MM.1S (cell line): ENCODE measurements around the gene FANCC.

Experiments used
- DNase-seq: peaks from one replicate; pipeline ENCODE4 v3.0.0-alpha.2; 2015
- H2AFZ ChIP-seq: fragments of 300-600 bp; sonication (generic); 2 replicates; pipeline ENCODE4 v1.6.0; 2016; ENCODE audit warnings: antibody characterized with exemption, low read length
- H3F3A ChIP-seq: fragments of 300-600 bp; sonication (generic); 2 replicates; pipeline ENCODE4 v1.6.1; 2016; ENCODE audit warnings: mild to moderate bottlenecking, antibody characterized with exemption, low read length, moderate library complexity, mixed read lengths; ENCODE audit not compliant: insufficient read depth
- H3K27ac ChIP-seq: fragments of 300-600 bp; sonication (generic); 2 replicates; pipeline ENCODE4 v1.5.1; 2016; ENCODE audit warnings: mild to moderate bottlenecking, low read length
- H3K27me3 ChIP-seq: fragments of 300-600 bp; sonication (generic); replicated peaks from 2 replicates; pipeline ENCODE4 v1.6.0; 2016; ENCODE audit warnings: low read length; ENCODE audit not compliant: insufficient read depth
- H3K36me3 ChIP-seq: fragments of 300-600 bp; sonication (generic); replicated peaks from 2 replicates; pipeline ENCODE4 v1.6.1; 2016; ENCODE audit warnings: mild to moderate bottlenecking, low read length, mixed read lengths; ENCODE audit not compliant: insufficient read depth
- H3K4me1 ChIP-seq: fragments of 300-600 bp; sonication (generic); 2 replicates; pipeline ENCODE4 v1.6.1; 2016; ENCODE audit warnings: low read length, mixed read lengths
- H3K4me2 ChIP-seq: fragments of 300-600 bp; sonication (generic); 2 replicates; pipeline ENCODE4 v1.6.0; 2016; ENCODE audit warnings: low read depth, low read length
- H3K4me3 ChIP-seq: fragments of 300-600 bp; sonication (generic); 2 replicates; pipeline ENCODE4 v1.5.1; 2016; ENCODE audit warnings: low read length, mixed read lengths
- H3K79me2 ChIP-seq: fragments of 300-600 bp; sonication (generic); 2 replicates; pipeline ENCODE4 v1.6.1; 2016; ENCODE audit warnings: mixed run types, low read length, mixed read lengths
- H3K9ac ChIP-seq: fragments of 300-600 bp; sonication (generic); 2 replicates; pipeline ENCODE4 v1.6.1; 2016; ENCODE audit warnings: low read length, mixed read lengths
- H3K9me2 ChIP-seq: fragments of 300-600 bp; sonication (generic); replicated peaks from 2 replicates; pipeline ENCODE4 v1.6.1; 2016; ENCODE audit warnings: mild to moderate bottlenecking, low read length, mixed read lengths; ENCODE audit not compliant: insufficient read depth
- H3K9me3 ChIP-seq: fragments of 300-600 bp; sonication (generic); replicated peaks from 2 replicates; pipeline ENCODE4 v1.6.1; 2016; ENCODE audit warnings: mild to moderate bottlenecking, low read length, mixed read lengths; ENCODE audit not compliant: insufficient read depth
- H4K20me1 ChIP-seq: fragments of 300-600 bp; sonication (generic); 2 replicates; pipeline ENCODE4 v1.6.1; 2016; ENCODE audit warnings: mild to moderate bottlenecking, low read length, moderate library complexity, mixed read lengths; ENCODE audit not compliant: insufficient read depth
- EZH2 ChIP-seq: fragments of 300-600 bp; sonication (generic); optimal IDR thresholded peaks from 2 replicates; pipeline ENCODE3; 2017; ENCODE audit warnings: low read depth, mild to moderate bottlenecking, antibody characterized with exemption, low read length, mixed read lengths
- EZH2phosphoT487 ChIP-seq: fragments of 300-600 bp; sonication (generic); IDR thresholded peaks from 2 replicates; pipeline ENCODE4 v1.6.1; 2018; ENCODE audit warnings: antibody characterized with exemption, low read length
- TF ChIP-seq, protein P1 (sequence below): fragments of 300-600 bp; sonication (generic); IDR thresholded peaks from 2 replicates; pipeline ENCODE4 v1.5.1; 2016; ENCODE audit warnings: antibody characterized with exemption, low read length, mixed read lengths

FANCC gene

DNA sequence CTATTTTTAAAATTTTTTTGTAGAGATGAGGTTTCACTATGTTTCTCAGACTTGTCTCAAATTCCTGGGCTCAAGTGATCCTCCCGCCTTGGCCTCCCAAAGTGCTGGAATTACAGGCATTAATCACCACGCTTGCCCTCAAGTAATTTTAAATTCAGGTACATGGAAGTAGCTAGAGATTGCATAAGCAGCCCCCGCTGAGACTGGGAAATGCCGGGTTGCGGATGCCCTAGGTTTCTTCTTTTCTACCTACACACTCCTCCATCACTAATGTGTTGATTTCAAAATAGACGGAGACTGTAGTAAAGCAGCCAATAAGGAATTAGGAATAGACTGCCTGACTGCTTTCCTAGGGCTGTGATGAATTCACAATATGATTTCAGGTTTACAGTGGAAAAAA is 202.4 kb downstream of the FANCC start:
- Histone ChIP-seq H3K36me3 (no peaks in the 10 kb centered on the region), H3K9me3 (no peaks in the 10 kb centered on the region), H4K20me1 (no peaks in the 10 kb centered on the region), H3K27ac (no peak overlapping the region), H3K79me2 (no peaks in the 10 kb centered on the region), H3K27me3 (no peaks in the 10 kb centered on the region), H3F3A (no peaks in the 10 kb centered on the region), H3K9me2 (no peaks in the 10 kb centered on the region), H3K4me2 (no peak overlapping the region), H3K9ac (no peak overlapping the region), H2AFZ (no peak overlapping the region), H3K4me1 (no peaks in the 10 kb centered on the region), H3K4me3 (no peak overlapping the region)
- DNase-seq: no peak
- TF ChIP-seq EZH2phosphoT487: no peak
- no peak for TF ChIP-seq EZH2
- TF ChIP-seq, protein P1, sequence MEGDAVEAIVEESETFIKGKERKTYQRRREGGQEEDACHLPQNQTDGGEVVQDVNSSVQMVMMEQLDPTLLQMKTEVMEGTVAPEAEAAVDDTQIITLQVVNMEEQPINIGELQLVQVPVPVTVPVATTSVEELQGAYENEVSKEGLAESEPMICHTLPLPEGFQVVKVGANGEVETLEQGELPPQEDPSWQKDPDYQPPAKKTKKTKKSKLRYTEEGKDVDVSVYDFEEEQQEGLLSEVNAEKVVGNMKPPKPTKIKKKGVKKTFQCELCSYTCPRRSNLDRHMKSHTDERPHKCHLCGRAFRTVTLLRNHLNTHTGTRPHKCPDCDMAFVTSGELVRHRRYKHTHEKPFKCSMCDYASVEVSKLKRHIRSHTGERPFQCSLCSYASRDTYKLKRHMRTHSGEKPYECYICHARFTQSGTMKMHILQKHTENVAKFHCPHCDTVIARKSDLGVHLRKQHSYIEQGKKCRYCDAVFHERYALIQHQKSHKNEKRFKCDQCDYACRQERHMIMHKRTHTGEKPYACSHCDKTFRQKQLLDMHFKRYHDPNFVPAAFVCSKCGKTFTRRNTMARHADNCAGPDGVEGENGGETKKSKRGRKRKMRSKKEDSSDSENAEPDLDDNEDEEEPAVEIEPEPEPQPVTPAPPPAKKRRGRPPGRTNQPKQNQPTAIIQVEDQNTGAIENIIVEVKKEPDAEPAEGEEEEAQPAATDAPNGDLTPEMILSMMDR: no peak

DNA sequence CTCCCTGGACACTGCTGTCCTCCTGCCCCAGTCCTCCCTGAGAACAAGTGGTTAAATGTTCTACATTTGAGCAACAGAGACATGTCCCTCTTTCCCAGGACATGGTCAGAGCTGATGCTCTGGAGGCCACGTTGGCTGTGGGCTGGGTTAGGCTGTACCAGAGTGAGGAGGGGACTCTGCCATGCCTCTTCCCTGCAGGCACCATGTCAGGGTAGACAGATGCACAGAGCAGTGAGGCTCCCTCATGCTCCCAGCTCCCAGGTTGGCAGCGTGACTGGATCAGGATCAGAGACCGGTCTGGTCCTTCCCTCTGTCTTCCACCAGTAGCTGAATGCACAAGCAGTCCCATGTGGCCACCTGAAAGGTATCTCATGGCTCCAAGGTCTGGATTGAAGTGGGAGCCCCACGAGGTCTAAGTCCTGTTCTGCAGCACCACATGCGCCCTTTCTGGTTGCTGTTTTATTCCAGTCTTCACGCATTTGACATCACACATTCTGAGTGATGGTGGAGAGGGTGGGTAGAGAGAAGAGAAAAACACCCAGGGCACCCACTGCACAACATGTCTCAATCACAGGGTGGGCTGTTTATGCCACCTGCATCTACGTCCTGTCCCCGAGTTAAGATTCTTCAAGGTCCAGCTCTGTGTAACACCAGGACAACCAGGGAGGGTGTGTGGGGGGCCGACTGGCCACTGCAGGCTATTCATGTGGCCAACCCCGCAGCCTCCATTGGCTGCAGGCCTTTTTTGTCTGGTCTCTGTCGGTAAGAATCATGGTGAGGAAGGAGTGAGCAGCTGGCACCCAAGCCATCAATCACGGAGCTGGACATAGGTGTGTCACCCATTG is 204.9 kb downstream of the FANCC start:
- TF ChIP-seq EZH2phosphoT487 (no peak), EZH2 (no peak)
- TF ChIP-seq, protein P1: no peak
- Histone ChIP-seq H3K9ac (no peak overlapping the region), H3K9me3 (no peaks in the 10 kb centered on the region), H3K4me3 (no peak overlapping the region), H3K4me1 (no peaks in the 10 kb centered on the region), H2AFZ (no peak overlapping the region), H3K4me2 (no peak overlapping the region), H3K36me3 (no peaks in the 10 kb centered on the region), H3K27ac (no peak overlapping the region), H4K20me1 (no peaks in the 10 kb centered on the region), H3K27me3 (no peaks in the 10 kb centered on the region), H3K9me2 (no peaks in the 10 kb centered on the region), H3F3A (no peaks in the 10 kb centered on the region), H3K79me2 (no peaks in the 10 kb centered on the region)
- no peak for DNase-seq

DNA sequence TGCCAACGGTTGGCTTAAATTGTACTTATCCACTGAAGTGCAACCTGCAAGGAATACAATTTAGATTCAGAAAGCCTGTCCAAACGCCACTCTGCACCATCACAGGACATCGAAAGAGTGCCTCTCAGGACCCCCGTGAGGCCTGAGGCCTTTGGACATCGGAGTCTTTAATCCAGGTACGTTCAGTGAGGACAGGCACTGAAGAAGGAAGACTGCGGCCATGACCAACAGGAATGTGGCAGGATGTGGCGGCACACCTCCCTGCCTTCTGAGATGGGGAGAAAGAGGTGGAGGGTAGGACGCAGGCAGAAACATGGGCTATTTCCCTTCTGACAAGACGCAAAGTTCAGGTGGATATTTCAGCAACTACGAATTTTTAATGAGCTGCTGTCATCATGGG is 205.8 kb downstream of the FANCC start:
- H3F3A ChIP-seq: no peaks in the 10 kb centered on the region
- TF ChIP-seq EZH2 (no peak), EZH2phosphoT487 (no peak)
- TF ChIP-seq, protein P1: no peak
- DNase-seq: no peak
- no peaks in the 10 kb centered on the region for H3K9me3 ChIP-seq
- H3K4me1 ChIP-seq: no peaks in the 10 kb centered on the region
- H3K36me3 ChIP-seq: no peaks in the 10 kb centered on the region
- no peak overlapping the region for H3K4me3 ChIP-seq
- H3K4me2 ChIP-seq: no peak overlapping the region
- H3K79me2 ChIP-seq: no peaks in the 10 kb centered on the region
- H3K27me3 ChIP-seq: no peaks in the 10 kb centered on the region
- H3K9ac ChIP-seq: no peak overlapping the region
- H3K27ac ChIP-seq: no peak overlapping the region
- no peaks in the 10 kb centered on the region for H3K9me2 ChIP-seq
- H4K20me1 ChIP-seq: no peaks in the 10 kb centered on the region
- no peak overlapping the region for H2AFZ ChIP-seq
